HG02623 (cell line): Measurements from ENCODE around the gene IFT88.

Experiments
- ATAC-seq: cut with Tn5 transposase; IDR thresholded peaks from one replicate; pipeline ENCODE4 v1.9.1; 2021; ENCODE audit warnings: moderate library complexity; ENCODE audit not compliant: unreplicated experiment

IFT88 gene

DNA sequence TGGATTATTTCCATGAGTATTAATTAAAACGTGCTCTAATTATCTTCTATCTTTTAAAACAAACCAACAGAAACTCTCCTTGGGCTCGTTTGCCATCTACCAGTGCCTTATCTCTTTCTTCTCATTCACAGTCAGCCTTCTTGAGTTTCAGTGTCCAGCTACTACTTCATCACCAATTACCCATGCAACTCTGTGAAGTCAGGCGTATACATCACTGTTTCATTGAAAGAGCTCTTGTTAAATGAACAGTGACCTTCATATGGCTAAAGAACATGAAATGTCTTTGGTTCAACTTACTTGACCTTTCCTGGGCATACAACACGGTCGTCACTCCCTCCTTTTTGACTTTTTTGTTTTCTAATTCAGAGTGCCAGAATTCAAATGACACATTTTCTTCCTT lies 5.2 kb upstream of the IFT88 start:
- no peak for ATAC-seq

DNA sequence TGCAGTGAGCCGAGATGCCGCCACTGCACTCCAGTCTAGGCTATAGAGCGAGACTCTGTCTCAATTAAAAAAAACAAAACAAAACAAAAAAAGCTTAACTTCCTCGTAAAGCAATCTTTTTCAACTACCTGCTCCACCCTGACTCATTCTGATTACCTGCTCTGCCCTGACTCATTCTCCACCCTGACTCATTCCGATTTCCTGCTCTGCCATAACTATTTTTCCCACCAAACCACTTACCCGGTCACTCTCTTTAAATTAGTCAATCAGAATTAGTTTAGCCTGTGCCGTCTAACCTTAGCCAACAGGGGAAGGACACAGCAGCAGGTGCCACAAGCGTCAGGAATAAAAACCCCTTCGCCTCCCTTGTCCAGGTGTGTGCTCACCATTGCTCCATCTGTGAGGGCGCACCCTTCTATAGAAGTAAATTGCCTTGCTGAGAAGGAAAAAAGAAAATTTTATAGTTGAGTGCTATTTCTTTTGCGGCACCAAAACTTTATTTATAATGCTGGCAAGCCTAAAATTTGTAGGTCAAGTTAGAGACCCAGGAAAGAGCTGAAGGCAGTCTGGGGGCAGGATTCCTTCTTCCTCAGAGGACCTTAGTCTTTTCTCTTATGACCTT lies 1.7 kb upstream of the IFT88 start:
- no peak for ATAC-seq

DNA sequence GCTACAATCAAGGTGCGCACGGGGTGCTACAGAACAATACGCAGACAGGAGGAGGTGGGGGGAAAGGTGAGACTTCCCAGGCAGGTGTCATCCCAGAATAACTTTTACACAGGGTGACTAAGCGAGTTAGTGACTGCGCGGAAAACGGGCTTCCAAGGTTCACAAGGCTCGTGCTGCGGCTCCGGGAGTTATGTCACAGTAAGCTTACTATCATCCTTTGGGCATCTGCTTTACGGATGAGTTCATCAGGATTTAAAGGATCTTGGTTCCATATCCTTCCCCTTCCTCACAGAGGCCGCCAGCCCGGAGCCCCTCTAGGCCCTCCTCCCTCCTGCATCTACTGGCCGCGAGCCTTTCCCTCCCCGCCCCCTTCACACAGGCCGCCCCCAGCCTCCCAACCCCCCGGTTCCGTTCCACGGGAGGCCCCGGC lies 474 bp upstream of the IFT88 start:
- ATAC-seq, result peak; percentile 4

DNA sequence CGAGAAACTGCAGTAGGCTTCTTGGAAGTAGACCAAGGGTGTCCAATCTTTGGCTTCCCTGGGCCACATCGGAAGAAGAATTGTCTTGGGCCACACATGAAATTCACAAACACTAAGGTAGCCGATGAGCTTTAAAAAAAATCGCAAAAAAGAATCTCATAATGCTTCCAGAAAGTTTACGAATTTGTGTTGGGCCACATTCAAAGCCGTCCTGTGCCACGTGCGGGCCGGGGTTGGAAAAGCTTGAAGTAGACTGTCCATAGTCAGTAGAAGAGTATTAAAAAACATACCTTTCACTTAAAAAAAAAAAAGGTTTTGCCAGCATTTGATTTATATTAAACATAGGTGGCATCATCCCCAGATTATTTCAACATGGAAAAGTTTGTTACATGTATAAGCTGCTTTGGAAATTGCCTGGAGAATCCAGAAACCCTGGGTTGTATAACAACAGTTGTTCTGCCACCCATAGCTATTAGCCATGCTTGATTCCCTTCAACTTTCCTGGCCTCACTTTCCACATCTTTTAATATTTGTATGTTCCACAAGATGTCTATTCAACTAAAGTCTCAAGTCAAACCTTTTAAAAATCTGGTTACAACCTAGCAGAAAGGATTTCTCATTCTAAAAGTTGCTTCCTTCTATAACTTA lies 1.0 kb downstream of the IFT88 start:
- ATAC-seq, result no peak

DNA sequence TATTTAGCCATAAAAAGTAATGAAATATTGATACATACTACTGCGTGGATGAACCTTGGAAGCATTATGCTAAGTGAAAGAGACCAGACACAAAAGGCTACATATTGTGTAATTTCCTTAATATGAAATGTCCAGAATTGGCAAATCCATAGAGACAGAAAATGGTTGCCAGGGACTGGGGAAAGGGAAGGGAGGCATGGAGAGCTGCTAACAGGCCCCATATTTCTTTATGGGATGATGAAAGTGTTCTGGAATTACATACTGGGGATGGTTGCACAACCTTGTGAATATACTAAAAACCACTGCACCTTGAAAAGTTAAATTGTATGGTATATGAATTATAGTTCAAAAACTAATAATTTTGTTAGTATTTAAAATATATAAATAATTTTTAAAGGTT lies 3.6 kb downstream of the IFT88 start:
- no peak for ATAC-seq

DNA sequence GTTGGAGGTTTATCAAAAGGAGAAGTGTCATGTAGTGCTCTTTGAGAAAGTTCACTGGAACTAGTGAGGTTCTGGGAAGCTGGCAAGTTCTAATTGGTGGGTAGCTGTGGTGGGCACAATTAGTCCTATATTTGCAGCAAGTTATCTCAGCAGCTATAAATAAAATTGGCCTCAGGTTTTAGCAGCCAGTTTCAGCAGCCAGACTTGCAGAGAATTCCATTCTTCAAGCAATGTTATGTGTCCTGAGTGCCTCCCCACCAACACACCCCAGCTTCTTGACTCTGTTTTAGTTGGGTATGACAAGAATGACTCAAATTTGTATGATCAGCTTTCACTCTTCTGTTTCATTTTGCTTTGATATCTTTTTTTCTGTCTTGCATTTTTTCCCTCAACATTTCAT lies 4.7 kb downstream of the IFT88 start:
- no peak for ATAC-seq

DNA sequence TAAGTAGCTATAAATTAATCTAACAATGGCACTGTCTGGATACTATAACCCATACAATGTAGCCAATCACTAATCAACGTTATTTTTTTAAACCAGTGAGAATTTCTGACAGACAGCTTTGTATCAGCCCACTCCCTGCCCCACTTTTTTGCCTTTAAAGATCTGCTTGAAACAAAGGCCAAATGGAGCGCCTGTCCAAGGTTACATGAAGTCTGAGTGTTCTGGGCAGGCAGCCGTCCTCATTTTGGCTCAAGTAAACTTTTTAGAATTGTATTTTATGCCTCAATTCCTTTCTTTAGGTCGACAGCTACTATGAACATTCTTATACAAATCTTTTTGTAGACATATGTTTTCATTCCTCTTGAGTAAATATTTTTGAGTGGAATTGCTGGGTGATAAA lies 6.2 kb downstream of the IFT88 start:
- ATAC-seq, result no peak

DNA sequence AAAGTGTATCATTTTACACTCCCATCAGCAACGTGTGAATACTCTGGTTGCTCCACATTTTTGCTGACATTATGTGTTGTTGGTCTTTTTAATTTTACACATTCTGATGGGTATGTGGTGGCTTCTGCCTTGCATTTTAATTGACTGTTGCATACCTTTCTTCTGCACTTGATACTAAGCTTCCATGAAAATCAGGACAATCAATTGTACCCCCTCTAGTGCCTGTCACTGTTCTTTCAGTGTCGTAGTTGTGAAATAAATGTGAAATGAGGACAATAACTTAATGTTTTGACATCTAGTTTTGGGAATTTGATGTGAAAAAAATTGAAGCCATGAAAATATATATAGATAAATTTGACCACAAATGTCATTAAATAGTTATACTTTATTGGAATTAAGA lies 6.7 kb downstream of the IFT88 start:
- ATAC-seq, result no peak

DNA sequence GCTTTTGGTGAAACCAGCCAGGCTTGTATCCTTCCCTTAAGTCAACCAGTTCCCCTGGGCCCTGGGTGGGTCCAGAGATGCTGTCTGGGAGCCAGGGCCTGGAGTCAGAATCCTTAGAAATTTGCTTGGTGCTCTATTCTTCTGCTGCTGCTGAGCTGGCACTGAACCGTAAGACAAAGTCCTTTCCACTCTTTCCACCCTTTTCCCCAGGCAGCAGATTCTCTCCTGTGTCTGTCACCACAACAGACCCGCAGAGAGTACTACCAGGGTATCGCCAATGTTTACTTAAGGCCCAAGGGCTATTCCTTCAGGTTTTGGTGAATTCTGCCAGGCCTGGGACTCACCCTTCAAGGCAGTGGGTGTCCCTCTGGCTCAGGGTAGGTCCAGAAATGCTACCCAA lies 12.2 kb downstream of the IFT88 start:
- ATAC-seq, result no peak

DNA sequence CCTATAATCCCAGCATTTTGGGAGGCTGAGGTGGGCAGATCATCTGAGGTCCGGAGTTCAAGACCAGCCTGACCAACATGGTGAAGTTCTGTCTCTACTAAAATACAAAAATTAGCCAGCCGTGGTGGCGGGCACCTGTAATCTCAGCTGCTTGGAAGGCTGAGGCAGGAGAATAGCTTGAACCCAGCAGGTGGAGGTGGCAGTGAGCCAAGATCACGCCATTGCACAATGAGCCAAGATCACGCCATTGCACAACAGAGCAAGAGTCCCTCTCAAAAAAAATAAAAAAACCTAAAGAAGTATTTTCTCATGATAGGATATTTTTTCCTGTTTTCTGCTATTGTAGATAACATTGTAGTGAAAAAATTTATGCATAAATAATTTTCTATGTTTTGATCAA lies 13.3 kb downstream of the IFT88 start:
- ATAC-seq, result no peak

DNA sequence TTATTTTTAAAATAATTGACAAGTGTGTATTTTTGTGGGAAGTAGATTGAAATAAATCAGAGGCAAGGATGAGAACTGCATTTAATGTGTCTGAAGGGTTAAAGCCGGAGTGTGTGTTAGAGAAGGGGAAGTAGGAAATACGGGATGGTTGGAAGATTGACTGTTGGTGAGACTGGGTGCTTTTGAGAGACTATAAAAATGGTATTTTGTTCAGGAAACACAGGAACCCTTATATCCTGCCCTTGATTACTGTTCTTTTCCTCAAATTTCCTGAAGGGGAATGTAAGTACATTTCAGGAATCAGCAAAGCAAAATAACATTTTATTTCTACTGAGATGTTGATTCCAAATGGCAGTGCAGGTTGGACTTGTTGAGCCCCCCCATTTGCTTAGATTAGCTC lies 15.1 kb downstream of the IFT88 start:
- no peak for ATAC-seq

DNA sequence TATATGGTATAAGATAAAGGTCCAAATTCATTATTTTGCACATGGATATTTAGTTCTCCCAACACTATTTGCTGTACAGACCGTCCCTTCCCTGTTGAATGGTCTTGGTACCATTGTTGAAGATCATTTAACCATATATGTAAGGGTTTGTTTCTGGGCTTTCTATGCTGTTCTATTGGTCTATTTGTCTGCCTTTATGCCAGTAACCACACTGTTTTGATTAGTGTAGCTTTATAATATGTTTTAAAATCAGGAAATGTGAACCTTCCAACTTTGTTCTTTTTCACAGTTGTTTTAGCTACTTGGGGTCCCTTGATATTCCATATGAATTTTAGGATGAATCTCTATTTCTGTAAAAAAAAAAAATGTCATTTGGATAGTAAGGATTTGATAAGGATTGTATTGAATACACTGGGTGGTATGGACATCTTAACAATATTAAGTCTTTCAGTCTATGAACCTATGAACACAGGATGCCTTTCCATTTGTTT lies 16.9 kb downstream of the IFT88 start:
- ATAC-seq, result no peak

DNA sequence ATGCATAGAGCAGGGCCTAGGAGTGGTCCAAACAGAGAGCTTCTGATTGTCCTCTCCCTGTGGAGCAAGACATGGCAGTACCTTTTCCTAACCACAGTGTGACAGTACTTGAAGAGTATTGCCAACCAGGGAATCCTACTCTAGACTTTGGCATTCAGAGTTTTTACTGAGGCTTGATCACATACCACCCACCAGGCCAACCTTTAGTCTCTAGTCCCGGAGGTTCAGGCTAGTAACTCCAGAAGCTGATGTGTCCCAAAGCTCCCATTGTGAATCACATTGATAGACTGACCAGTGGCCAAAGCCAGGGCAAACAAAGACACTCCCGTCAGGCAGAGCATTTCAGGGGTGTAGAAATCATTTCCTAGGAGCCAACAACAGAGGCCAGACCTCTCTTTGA lies 18.4 kb downstream of the IFT88 start:
- no peak for ATAC-seq

DNA sequence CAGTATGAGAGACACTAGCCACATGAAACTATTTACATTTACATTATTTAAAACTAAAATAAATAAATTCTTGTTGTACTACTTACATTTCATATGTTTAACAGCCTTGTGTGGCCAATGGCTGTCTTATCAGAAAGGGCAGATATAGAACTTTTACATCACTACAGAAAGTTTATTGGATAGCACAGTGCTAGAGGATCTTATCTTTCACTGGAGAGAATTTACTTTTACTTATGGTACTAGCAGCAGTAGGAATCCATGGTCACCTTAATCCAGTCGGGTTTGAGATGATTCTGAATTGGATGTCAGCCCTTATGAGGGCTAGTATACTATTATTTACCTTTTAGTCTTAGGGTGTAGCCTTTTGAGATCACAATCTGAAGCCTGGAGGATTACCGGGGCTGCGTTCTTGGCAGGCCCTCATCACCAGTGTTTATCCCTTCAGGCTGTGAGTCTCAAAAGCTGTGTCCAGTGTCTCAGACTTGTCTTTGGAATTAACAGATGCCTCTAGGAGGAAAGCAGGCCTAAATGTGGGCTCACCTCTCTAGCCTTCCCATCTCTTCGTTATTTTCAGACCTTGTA lies 21.7 kb downstream of the IFT88 start:
- no peak for ATAC-seq

DNA sequence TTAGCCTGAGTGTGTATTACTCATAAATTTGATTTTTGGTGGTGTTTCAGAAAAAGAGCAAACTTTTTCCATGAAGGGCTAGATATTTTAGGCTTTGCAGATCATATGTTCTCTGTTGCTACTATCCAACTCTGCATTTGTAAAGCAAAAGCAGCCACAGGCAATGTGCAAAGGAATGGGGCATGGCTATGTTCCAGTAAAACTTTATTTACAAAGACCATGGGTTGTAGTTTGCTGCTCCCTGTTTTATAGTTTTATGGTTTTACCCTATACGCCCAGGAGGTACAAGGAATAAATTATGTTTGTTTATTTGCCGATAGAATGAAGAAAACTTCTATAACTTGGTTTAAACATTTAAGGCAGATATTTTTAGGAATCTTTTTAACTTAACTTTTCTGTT lies 23.6 kb downstream of the IFT88 start:
- no peak for ATAC-seq

DNA sequence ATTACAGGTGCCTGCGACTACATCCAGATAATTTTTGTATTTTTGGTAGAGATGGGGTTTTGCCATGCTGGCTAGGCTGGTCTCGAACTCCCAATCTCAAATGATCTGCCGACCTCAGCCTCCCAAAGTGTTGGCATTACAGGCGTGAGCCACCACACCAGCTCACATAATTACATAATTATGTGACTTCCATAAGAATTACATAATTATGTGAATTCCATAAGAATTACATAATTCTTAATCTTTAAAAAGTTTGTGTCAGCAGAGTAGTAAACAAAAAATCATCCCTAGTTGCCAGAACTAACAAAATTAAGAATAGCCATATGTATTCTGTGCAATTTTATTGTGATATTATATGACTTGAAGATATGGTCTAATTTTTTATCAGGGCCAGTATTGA lies 25.6 kb downstream of the IFT88 start:
- ATAC-seq, result no peak

DNA sequence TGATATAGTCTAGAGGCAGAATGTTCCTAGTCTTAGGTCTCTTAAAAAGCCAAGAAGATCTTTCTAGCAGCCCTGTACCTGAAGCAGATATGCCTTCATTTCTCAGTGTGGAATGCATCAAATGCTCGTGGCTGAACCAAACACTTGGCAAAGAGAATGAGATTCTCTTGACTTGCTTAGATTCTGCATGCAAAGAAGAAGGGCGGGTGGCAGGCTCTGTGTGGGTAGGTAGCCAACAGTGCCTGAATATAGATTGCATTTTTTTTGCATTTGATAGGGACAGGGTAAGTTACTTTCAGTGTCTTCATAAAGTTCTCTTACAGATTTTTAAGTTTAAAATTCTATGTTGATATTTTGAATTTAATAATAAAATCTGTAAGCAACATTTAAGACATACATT lies 27.3 kb downstream of the IFT88 start:
- ATAC-seq, result no peak

DNA sequence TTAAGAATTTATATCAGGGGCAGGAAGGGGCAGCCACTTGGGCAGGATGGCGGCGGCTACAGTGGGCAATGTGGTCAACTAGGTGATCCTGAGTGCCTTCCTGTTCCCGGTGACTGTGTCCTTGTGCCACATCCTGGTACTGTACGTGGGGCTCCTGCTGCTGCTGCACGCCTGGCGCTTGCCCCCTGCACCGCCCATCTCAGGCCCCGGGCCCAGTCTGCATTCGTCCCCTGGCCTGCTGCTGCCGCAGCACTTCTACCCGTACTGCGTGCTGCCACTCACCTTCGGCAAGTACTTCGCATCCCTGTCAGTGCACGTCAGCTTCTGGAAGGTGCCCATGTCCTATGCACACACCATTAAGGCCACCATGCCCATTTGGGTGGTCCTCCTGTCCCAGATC lies 40.1 kb downstream of the IFT88 start:
- ATAC-seq, result no peak

DNA sequence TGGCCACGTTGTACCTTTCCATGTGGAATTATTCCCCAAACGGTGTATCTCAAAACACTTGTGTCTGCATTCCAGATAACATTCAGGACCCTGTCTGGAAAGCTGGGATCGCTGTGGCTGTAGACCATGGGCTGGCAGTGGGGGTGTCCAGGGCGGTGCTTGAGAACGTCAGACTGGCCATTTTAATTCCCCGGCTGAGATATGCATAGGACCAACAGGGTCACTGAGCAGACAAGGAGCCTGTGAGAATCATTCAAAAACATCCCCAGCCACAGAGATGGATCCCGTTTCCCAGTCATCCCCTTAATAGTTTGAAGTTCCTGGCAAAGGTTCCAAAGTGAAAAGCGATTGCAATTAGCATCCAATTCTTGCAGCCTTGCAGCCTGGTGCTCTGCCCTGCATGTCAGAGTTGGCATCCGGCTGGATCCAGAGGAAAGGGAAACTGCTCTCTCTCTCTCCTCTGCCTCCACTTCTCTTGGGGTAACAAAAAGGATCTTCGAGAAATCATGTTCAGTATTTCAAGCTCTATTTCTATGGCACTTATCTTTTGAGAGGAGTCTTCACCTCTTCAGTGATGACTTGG lies 41.6 kb downstream of the IFT88 start:
- ATAC-seq, result no peak

DNA sequence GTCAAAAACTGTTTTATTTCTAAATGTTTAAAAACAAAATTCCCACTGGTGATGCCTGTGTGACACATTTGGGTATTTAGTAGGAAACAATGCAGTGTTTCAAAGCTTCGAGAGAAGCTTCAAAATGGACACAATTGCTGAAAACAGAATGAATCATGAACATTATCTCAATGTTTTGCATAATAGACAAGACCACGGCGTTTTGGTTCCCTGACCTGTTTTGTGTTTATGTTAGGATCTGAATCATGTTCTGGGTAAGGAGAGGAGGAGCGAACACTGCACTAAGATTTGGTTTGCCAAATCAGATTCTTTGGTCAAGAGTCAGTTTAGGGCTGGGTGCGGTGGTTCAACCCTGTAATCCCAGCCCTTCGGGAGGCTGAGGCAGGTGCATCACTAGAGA lies 42.2 kb downstream of the IFT88 start:
- no peak for ATAC-seq

DNA sequence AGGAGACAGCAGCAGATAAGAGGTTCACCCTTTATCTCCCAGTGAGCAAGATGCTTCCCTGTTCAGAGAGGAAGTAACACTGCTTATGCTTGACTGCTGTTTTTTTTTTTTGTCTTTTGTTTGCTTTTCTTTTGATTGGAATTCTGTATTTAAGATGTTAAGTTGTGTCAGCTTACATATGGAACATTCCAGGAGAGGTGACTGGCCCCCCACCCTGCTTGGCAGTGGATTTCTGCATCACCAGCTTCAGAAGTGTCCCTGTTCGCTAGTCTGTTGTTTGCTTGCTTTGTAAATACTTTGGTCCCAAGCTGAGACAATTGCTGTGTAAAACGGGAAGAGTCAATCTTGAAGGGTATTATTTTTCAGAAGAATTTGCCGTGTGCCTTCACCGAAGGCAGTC lies 43.0 kb downstream of the IFT88 start:
- ATAC-seq, result no peak

DNA sequence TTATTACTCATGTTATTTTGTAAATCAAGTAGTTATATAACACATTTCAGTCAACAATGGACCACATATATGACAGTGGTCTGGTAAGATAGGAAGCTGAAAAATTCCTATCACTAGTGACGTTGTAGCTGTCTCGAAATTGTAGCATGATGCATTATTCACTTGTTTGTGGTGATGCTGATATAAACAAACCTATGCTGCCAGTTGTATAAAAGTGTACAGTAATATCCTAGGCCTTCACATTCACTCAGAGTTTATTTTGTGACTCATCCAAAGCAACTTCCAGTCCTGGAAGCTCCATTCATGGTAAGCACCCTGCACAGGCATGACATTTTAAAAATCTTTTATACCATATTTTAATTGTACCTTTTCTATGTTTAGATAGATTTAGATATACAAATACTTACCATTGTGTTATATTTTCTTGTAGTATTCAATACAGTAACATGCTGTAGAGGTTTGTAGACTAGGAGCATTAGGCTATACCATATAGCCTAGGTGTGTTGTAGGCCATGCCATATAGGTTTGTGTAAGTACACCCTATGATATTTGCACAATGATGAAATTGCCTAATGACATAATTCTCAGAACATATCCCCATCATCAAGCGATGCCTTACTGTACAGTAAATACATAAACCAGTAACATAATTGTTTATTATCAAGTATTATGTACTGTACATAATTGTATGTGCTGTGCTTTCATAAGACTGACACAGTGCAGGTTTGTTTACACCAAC lies 49.3 kb downstream of the IFT88 start:
- no peak for ATAC-seq
